Measurements from ENCODE around the gene CELSR1.

Gene CELSR1

DNA sequence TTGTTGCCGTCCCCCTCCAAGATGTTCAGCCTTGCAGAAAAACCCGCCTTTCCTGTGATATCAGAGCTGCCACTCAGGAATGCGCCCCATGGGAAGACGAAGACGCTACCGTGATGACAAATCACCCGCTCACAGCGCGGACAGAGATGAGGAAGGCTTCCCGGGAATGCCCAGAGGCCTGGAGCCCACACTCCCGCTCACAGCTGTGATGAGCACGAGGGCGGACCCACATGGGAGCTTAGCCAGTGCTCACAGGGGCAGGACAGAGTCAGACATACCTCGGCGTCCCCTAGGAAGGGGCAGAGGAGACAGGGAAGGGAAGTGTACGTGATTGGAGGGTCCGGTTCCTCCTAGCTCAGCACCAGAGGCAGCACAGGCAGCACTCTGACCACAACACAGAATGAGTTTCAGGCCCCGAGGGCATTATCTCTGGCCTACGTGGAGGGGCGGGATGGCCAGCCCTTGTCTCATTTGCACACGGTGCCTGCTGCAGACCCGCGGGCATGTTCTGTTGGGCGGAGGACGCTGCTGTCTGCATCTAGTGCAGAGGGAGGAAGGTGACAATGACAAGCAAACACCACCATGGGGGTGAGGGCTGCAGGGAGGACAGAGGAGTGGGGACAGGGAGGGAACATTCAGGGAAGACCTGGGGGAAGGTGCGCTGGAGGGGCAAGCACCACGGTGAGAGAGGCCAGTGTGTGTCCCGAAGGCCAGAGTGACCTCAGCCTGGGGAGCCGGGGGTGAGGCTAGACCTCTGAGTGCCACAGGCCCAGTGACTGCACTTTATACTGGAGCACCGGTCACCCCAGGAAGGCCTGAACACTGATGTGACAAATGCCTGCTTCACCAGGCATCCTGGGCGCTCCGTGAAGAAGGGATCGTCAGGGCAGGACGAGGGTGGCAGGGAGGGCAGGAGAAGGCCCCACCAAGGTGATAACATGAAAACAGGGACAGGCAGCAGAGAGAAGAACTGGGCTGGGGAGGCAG is 79.6 kb downstream of the CELSR1 start:
- DNase-seq = no peak

DNA sequence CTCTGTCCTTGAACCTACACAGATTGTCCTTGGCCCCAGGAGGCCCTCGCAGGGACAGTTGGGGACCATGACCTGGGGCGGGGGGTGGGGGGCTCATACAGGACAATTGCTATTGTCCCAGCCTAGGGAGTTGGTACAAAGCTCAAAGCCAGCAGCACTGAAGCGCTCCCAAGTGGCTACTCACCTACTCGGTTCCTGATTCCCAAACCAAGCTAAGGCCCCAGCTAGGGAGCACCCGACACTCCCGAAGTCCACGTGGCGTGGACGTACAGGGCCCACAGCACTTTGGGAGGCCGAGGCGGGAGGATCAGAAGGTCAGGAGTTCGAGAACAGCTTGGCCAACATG is 80.6 kb downstream of the CELSR1 start:
- DNase-seq = no peak

DNA sequence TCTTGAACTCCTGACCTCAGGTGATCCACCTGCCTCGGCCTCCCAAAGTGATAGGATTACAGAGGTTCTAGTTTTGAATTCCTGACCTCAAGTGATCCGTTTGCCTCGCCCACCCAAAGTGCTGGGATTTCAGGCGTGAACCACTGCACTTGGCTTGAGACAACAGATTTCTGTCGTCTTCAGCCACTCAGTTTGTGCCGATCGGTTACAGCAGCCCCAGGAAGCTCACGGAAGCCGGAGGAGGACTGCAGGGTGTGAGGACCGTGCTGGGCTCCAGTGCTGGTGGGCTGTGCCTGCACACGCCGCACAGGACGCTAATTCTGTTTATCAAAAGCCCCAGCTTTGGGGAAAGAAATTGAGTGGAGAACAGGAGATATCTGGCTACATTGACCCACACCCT is 82.0 kb downstream of the CELSR1 start:
- no peak for DNase-seq

DNA sequence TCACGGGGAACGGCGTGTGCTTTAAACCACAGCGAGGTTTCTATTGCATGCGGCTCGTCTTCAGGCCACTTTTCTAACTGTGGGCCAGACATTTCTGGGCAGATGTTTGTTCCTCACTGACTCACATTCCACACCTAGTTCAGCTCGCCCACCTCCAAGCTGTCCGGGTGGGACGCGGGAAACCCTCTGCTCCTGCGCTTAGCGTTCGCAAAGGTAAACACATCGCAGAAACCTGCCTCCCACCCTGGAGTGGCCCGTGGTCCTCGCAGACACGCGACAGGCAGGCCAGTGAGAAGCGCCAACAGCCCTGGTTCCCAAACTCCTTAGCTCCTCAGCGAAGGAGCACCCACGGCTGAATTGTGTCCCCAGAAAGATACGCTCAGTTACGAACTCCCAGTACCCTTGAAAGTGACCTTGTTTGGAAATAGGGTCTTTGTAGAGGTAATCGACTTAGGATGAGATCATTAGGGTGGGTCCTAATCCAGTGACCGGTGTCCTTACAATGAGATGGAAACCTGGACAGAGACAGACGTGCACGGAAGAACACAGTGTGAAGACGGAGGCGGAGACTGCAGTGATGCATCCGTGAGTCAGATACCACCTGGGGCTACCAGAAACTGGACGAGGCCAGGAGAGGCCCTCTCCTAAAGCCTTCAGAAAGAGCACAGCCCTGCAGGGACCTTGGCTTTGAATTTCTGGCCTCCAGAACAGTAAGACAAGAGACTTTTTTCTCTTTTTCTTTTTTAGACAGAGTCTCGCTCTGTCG is 82.7 kb downstream of the CELSR1 start:
- DNase-seq = no peak

DNA sequence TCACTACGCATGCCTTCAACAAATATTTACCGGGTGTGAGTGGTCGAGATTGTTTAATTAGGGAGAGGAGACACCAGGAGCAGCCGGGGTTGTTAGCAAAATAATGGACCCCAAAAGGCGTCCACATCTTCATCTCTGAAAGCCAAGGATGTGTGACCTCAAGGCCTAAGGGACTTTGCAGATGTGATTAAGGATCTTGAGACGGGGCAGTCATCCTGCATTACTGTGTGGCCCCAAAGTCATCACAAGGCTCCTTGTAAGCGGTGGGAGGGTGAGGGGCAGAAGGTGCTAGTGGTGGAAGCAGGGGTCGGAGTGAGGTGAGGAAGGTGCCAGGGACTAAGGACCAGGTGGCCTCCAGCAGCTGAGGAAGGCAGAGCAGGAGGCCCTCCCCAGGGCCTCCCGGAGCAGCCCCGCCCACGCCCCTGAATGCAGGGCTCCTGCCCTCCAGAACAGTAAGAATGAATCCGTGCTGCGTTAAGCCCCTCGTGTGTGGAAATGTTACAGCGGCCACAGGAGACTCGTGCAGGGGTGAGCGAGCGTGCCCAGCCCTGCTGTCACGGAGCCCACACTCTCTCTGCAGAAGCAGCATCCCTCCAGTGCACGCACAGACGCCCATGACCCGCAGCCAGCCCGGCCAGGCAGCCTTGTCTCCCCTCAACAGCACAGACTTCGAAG is 83.5 kb downstream of the CELSR1 start:
- DNase-seq = no peak

DNA sequence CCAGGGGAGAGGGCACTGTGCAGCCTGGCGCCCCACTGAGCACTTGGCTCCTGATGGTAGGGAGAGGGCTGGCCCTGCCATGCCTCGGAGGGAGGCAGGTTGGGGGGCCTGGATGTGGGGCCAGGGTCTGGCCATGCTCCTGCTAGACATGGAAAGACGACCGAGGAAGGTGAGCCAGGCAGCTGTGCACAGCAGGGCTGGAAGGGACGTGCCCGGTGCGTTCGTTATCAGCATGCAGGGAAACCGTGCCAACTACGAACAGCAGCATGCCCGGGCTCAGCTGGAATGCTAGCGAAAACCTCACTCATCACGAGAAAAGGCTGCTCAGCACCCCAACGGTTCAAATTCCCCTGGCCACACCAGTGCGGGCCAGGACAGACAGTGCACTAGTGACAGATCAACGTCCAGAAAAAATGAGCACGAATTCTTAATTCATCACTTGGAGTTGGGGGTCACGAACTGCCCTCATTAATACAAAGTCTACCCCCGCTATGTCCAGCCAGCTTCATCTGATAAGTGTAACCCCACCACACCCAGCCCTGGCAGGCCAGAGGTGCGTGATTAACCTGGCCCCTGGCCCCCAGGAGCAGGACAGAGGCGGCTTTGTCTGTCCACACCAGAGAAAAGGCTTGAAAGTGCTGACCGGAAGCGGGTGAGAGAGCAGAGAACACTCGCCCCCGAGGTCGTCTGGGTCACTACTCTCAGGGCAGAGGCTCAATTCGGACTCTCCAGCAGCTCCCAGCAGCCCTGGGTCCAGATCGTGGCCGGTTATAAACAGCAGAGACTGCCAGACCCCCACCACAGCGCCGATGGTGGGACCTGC is 84.2 kb downstream of the CELSR1 start:
- DNase-seq = no peak

DNA sequence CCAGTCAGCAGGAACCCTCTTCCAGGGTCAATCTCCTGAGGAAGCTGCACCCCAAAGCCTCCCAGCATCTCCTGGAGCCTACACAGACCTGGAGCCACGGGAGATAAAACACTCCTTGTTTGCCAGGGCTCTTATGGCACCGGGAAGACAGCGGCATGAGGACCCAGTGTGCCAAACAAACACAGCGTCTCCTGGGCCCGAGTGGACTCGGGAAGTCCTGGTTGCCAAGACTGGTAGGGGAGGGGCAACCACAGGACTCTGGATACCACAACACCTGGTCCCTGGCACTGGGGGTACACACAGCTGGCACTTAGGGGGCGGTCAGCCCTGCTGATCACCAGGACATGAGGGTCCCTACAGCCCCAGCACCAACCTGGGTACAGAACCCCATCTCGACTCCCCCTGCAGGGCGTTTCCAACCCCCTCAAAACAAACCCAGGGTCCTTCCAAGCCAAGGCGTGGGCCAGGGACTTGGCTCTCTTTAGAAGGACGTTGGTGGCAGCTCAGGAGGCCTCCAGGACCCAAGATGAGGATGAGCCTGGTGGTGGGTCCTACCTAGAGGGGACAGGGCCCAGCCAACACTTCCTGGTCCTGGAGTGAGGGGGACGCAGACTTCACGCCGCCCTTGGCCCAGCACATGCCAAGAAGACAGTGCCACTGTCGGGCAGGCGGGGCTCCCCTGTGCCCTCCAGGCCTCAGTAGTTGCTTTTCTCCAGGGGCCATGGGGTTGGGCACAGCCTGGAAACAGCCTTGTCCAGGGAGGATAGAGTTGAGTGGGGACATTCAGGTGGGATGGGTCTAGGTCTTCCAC is 85.0 kb downstream of the CELSR1 start:
- no peak for DNase-seq

DNA sequence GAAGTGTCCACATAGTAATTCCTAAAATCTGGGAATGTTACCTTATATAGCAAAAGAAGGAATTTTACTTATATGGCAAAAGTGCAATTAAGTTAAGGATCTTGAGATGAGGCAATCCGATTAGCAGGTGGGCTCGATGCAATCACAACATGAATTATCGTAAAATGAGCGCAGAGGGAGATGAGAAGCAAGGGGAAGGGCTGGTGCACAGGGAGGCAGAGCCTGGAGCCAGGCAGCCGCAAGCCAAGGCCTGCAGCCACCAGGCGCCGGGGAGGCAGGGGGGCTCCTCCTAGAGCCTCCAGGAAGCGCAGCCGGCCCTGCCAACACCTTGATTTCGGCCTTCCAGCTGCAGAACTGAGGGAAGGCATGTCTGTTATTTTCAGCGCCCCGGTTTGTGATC is 85.7 kb downstream of the CELSR1 start:
- DNase-seq = no peak

DNA sequence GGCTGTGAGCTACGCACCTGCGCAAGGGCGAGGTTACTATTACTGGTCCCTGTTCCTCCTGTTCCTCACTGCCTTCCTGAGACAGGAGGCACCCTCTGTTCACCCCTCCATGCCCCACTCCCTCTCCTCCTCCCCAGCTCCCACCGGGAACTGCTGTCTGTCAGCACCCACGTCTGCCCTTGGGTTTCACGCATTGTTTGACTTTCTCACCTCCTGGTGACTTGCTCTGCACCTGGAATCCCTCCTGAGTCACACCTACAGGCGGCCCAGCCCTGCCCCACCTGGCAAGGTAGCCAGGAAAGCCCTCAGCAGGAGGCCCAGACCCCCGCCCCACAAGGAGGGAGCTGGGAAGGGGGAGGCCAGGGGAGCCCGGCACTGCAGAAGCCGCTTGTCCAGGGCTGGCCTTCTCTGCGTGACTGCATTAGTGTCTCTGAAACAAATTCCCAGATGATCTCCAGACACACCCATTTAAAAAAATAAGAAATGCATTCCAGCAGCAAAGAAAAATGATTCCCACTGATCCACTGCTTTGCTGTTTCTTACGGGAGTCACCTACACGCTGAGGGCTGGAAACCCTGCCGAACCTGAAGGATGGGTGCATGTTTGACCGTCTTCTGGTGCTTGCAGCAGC is 86.4 kb downstream of the CELSR1 start:
- no peak for DNase-seq

DNA sequence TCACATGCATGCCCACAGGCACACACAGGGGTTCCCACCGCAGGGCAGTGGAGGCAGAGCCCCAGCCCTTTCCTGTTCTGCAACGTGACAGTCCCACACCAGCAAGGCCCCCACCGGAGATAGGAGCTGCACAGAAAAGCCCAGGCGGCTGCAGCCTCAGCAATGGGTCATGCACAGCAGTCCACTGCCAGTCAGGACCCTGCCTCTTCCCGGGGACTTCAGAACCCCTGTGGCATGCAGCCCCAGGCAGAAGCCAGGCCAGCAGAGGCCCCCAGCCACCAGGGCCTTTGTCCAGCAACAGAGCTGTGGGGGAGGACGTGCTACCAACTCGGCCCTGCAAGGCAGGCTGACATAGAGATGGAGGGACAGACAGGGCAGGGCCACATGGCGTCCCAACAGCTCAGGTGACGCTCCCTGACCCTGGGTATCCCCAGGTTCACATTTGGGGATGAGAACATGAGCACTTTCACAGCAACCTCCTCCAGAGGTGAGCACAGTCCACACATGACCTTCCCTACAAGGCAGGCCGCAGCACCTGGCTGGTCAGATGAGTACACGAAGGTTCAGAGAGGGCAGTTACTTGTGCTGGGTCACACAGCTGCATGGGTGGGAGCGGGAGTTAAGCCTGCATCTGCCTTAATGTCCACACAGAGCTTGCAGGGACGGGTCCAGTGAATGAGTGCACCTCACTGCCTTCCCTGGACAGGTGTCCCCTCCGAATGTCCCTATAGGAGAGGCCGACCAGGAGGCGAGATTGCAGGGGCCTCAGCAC is 87.3 kb downstream of the CELSR1 start:
- no peak for DNase-seq

DNA sequence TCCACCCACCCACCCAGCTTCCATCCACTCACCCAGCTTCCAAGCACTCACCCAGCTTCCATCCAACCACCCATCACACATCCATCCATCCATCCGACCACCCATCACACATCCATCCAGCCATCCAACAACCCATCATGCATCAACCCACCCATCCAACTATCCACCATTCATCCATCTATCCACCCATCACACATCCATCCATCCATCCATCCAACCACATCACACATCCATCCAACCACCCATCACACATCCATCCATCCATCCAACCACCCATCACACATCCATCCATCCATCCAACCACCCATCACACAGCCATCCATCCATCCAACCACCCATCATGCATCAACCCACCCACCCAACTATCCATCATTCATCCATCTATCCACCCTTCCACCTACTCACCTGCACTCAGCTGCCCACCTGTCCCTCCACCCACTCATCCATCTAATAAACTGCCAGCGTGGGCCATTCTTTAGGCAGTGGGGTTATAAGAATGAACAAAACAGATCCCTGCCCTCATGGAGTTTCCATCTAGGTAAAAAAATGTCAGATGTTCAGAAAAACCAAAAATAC is 88.2 kb downstream of the CELSR1 start:
- no peak for DNase-seq

DNA sequence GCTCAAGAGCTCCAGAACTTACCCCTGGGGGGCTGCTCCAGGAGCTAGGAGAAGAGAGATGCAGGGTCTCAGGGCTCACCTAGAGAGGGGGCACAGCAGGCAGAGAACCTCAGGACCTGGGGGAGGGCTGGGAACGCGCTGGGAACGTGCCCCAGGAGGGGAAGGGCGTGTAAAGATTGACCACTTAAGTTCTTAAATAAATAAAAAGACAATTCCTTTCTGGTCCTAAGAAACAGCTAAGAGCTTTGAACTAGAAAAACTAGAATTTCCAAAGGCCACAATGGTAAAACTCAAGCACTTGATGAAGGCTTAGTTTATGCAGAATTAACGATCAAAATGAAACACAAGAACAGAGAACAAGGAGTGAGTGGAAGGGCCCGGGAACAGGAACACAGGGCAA is 89.1 kb downstream of the CELSR1 start:
- DNase-seq = no peak

DNA sequence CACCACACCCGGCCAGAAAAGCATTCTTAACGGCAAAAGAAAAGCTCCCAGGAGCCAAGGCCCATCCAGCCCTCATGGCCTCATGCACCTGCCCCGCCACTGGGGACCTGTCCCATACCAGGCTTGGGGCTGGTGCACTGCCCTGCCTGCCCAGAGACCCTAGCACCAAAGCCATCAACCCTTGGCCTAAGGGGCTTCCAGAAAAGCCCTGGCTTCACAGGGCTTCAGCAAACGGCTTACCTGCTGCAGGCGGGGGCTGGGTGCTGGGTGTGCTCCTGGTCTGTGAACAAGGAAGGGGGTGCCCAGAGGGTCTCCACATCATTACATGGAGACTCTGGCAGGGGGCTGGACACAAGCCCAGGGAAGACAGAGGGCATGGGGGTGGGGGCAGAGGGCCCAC is 89.5 kb downstream of the CELSR1 start:
- no peak for DNase-seq

DNA sequence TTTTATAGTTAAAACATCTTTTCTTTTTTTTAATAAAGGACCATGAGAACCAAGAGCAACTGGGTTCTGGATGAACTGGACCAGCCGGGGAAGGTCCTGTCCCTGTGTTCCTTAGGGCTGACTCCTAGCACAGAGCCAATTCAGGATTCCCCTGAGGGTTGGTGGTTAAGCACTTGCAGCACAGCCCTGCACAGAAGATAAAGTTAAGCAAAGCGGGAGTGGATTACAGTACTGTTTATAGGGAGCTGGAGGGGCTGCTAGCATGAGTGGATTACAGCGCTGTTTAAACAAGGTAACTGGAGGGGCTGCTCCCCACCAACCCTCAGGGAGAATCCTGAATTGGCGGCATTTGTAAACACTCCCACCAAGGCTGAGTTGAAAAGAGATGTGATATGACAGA is 90.6 kb downstream of the CELSR1 start:
- no peak for DNase-seq

DNA sequence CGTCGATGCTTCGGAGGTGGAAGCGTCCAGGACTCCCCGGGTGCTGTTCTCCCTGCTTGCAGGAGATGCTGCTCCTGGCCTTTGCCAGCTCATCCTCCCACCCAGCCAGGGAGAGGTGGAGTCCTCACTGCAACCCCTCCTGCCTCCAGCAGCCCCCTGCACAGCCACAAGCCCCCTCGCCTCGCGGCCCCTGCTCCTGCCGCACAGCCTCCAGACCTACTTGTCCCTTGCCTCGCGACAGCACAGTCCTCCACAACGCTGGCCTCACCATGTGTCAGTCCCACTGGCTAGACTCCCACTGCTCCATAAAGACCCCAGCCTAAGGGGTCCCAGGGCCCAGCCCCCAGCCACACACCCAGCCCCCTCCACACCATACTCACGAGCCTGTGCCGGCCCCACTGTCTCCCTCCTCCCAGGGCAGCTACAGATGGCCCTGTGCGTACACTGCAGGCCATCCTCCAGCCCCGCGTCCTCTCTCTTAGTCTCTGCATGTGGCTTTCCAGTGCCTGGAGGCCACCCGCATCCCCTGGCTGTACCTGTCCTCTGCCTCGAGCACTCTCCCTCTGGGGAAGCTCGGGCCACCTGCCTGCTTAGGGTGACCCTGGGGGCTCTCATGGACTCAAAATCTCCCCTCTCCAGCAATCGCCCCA is 91.5 kb downstream of the CELSR1 start:
- DNase-seq = no peak

DNA sequence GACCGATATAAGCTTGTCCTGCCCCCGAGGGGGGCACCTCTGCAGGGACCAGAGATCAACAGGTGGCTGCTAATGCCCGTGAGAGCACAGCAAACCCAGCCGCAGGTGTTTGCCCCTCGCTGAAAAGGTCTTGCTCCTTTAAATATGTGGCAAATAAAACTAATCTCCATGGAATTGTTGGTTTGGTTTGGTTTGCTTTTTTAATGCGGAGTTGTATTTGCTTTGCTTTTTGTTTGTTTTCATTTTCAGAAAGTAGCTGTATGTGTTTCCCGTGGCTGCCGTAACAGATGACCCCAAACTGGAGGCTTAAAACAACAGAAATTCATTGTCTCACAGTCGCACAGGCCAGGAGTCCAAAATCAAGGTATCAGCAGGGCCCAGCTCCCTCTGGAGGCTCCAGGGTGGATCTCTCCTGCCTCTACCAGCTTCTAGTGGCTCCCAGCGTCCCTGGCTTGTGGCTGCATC is 93.0 kb downstream of the CELSR1 start:
- DNase-seq = no peak

DNA sequence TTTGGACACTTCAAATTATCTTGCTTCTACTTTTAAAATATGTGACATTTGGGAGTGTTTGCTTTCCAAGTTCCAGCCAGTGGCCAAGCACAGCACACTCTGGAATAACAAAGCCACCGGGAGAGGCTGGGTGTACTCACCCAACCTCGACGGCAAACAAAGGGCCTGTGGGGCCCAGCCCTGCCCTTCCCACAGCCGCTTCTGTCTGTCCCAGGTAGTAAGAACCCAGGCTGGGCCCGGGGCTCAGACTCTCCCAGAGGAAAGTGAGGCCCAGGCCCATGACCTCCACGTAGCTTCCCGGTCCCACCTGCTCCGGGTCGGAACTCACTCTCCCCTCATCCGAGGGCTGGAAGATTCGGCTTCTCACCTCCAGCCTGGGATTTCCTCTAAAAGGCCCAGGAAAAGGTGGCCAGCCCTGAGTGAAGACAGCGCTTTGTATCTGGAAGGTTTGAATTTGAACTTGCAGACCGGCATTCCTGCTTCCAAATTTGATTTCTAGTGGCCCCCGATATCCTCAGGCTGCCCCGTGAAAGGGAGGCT is 93.5 kb downstream of the CELSR1 start:
- no peak for DNase-seq

DNA sequence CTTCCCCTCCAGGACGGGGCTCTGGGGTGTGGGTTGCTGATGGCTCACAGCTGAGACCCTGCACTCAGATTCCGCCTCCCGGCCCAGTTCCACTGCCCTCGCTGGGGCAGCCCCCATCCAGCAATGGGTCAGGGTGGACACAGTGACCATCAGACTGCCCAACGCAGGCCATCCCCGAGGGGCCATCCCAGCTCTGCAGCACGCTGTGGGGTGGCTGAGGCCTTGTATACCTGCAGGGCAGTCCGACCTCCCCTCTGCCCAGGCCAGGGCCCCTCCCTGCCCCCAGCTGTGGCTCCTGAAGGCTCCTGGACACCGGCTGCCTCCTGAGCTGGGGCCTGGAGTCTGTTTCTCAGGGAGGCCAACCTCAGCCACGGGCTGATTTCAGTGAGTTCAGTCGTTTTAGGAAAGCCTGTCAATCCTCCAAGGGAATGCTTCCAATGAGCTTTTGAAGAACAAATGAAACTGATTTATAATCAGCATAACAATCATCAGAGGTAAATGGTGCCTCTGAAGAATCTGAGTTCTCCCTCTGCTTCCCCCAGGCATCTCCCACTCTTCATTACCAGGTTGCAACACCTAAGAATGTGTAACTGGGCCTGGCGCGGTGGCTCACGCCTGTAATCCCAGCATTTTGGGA is 95.1 kb downstream of the CELSR1 start:
- DNase-seq = no peak
